ENCODE data around the gene SMC3. TPM values are rescaled to one million over a fixed set of nuclear protein-coding genes. Genes with fewer than 3 reads are reported as not detected.

Gene SMC3
- polyA plus RNA-seq, 1 donor, result 38.4 TPM

DNA sequence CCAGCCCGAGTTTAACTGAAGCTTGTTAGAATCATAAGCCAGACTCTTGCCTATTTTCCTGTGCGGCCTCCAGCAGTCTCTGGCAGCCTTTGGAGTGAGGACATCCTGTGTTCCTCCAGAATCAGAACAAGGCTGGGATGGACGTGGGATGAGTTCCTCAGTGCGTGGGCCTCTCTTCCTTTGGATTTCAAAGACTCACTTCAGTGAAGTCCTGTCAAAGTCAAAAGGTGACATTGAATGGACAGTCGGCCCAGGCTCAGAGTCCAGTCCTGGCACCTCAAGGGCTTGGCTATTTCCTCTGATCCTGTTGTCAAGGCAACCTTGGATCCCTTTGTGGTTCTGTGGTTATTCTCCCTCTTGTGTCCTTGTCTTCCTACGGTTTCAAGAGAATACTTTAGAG is 21.4 kb upstream of the SMC3 start:
- no peak for DNase-seq

DNA sequence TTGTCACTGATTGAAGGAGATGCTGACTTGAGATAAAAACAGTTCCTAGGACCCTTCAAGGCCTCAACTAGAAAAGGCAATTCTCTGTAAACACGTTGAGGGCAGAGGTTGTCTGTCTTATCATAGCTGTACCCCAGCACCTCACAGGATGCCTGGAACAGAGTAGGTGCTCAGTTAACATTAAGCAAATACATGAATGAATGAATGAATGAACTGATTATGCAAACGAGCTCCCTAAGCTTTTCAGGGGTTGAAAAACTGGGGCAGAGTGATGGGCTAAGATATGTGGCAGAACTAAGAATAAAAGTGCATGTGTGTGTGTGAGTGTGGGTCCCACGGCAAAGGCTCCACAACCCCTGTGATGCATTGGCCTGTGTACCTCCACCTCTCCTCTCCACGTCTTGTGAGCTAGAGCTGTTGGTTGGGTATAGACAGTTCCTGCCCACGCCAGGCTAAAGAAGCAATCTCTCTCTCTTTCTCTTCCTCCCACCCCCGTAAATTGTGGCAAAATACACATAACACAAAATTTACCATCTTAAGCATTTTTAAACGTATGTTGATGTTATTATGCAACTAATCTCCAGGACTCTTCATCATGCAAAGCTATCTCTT is 20.9 kb upstream of the SMC3 start:
- DNase-seq, result no peak

DNA sequence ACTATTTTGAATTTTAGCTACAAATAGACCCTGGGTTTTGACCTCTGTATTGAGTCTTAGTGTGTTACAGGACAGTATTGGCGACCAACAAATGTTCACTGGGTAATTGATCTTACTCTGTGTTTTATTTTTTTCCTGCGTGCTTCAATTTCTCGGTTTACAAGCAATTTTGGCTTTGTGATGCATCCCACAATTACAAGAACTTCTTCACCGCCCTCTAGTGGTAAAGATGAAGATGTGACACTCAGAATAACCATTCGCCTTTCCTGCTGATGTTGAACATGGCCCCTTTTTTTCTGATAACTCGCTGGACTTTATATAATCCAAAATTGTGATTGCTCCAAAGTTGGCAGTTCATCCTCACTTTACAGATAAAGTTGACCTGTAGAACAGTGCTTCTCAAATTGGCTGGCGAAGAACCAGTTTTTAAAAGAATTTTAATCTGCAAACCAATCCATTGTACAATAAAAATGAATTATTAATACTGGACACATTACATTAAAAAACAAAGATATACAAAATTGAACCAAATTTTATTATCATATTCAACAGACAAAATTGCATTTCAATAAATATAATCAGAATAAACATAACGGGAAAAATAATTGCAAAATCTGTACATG is 20.2 kb upstream of the SMC3 start:
- DNase-seq, result no peak

DNA sequence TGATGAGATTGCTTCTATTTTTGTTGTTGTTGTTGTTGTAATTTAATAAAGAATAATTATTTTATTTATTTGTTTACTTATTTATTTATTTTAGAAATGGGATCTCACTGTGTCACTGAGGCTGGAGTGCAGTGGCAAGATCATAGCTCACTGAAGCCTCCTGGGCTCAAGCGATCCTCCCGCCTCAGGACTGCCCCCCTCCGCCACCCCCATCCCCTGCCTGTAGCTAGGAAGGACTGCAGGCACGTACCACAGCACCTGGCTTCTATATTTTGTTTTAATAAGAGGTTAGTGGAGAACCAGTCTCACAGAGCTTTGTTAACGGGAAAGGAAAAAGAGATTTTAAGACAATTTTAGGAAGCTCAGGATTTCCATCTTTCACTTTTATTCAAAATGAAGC is 19.5 kb upstream of the SMC3 start:
- no peak for DNase-seq

DNA sequence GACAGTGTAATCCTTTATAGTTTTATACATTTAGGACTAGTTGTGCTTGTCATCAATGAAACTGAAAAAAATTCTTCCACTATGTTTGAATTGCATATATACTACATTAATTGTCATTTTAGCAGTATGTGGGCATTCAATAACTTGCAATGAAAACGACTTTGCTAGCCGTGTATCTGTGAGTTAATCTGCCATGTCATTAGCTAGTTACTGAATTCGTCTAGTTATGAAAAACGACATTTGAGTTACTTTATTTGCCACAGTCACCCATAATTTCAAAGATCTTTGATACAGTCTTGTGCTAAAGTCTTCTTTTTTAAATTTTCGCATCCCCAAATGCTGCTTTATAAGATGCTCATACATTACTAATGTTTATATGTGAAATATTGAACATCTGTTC is 18.3 kb upstream of the SMC3 start:
- no peak for DNase-seq

DNA sequence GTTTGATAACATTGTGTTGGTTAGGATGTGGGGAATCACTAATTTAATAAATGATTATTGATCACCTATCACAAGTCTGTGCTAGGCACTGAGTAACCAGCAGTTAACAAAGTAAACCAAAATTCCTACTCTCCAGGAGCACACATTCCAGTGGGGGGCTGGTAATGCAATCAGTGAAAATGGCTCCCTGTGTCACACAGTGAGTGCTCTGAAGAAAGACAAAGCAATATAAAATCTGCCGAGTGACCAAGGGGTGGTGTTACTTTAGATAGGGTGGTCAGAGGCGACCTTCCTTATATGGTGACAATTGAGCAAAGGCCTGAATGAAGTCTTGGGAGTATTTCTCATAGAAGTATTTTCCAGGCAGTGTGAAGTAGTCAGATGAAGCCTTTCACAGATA is 13.6 kb upstream of the SMC3 start:
- no peak for DNase-seq

DNA sequence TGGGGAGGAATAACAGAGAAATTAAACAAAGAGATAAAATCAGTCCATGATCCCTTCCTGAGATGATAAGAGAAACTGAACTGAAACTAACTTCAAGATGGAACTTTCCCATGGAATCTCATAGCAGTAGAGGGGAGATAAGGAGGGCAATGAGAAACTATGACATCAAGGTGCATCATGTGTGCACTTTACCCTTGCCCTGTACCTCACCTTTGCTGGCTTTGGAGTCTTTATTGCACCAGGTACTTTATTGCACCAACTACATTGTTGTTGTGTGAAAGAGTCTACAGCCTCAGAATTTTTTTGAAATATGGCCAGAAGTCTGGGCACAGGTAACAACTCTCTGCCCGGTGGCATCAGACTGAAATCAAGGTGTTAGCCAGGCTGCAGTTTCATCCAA is 11.2 kb upstream of the SMC3 start:
- DNase-seq, result no peak

DNA sequence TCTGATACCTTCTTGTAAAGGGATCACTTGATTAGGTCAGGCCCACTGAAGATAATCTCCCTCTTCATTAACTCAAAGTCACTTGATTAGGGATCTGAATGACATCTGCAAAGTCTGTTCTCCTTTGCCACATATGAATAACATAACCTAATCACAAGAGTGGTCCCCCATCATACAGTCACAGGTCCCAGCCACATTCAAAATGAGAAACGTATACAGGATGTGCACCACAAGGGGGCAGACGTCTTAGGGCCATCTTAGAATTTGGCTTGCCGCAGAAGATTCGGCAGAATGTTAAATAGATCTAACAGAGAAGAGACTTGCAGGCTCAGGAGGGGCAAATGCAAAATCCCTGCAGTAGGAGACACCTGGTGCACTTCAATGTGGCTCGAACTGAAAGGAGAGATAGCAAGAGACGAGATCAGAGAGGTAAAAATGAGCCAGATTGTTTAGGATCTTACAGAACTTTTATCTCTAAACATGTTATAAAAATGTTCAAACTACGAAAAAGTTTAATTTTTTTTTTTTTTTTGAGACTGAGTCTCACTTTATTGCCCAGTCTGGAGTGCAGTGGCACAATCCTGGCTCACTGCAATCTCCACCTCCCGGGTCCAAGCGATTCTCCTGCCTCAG is 10.4 kb upstream of the SMC3 start:
- DNase-seq, result no peak

DNA sequence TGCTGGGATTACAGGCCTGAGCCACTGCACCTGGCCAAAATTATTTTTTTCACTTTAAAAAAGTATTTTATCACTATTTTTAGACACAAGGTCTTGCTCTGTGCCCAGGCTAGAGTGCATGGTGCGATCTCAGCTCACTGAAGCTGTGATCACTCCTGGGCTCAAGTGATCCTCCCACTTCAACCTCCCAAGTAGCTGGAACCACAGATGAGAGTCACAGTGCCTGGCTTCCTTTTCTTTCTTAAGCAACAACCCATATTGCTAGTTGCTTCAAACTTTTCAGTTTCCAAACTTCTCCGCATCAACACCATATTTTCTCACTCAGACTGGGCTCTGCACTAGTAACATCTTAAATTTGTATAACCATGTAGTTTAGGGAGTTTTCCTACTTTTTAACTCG is 9.5 kb upstream of the SMC3 start:
- DNase-seq, result no peak

DNA sequence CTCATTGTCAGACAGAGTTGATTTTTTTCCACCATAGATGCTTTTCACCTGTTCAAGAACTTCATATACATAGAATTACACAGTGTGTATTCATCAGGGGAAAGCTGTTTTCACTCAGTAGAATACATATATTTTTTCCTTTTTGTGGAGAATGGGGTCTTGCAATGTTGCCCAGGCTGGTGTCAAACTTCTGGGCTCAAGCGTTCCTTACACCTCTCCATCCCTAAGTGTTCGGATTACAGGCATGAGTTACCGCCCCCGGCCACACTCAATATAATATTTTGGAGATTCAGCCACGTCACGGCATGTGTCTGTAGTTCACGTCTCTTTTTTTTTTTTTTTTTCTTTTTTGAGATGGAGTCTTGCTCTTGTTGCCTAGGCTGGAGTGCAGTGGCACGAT is 7.5 kb upstream of the SMC3 start:
- DNase-seq, result no peak

DNA sequence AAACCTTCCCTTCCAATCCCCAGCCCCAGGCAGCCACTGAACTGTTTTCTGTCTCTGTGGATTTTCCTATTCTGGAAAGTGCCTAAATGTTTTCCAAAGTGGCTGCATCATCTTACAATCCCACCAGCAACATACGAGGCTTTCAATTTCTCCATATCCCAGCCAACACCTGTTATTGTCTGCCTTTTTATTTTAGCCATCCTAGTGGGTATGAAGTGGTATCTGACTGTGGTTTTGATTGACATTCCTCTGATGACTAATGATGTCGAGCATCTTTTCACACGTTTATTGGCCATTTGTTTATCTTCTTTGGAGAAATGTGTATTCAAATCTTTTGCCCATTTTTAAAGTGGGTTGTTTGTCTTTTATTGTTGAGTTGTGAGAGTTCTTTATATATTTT is 6.2 kb upstream of the SMC3 start:
- no peak for DNase-seq

DNA sequence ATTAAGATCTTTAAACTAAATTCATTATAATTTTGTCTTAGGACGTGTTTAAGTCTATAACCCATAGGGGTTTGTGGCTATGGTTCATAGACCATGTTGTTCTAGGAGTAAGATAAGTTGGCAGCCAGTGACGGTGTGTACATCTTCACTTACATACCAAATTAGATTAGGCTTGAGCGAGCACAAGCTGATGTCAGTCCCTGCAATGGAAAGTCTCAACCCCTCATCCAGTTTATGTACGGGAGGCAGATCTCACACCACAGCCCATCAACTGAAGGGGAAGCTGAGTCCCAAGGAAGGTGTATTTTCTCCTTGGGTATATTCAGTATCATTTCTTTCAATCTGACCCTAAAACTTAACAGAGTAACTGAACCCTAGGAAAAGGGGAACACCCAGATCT is 5.1 kb upstream of the SMC3 start:
- no peak for DNase-seq

DNA sequence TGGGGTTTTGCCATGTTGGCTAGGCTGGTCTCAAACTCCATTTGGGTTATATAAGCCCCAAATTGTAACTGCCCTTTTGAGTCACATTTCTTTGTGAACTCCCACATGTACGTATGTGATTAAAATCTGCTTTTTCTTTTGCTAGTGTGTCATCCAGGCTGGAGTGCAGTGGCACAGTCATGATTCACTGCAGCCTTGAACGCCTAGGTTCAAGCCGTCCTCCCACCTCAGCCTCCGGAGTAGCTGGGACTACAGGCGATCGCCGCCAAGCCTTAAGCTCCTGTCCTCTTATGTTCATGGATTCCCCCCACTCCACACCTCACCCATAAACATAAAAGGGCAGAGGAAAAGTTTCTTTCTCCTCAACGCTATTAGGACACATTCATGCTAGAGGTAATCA is 4.4 kb upstream of the SMC3 start:
- DNase-seq, result no peak

DNA sequence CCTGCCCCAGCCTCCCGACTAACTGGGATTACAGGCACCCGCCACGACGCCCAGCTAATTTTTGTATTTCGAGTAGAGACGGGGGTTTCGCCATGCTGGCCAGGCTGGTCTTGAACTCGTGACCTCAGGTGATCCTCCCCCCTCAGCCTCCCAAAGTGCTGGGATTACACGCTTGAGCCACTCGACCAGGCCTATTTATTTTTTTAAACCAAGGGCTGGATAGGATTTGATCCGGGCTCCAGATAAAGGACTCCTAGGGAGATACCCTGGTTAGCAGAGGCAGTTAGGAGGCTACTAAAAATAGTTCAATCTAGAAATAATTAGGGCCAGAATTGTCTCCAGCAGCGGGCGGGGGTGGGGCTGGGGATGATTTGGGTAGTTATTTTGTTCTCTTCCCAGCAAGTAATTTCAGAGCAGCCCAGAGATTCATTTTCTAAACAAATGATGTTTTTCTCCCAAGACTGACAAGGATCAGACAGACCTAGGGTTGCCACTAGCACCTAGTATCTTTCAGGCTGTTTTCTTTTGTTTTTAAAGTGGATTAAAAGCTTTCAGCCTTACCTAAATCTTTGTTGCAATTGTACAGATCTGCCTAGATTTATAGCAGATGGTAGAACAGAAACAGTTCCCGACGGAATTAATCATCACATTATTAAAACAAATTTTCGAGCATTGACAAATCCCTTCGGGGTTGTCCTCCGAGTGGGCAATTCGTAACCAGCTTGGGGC is 859 bp upstream of the SMC3 start:
- no peak for DNase-seq

DNA sequence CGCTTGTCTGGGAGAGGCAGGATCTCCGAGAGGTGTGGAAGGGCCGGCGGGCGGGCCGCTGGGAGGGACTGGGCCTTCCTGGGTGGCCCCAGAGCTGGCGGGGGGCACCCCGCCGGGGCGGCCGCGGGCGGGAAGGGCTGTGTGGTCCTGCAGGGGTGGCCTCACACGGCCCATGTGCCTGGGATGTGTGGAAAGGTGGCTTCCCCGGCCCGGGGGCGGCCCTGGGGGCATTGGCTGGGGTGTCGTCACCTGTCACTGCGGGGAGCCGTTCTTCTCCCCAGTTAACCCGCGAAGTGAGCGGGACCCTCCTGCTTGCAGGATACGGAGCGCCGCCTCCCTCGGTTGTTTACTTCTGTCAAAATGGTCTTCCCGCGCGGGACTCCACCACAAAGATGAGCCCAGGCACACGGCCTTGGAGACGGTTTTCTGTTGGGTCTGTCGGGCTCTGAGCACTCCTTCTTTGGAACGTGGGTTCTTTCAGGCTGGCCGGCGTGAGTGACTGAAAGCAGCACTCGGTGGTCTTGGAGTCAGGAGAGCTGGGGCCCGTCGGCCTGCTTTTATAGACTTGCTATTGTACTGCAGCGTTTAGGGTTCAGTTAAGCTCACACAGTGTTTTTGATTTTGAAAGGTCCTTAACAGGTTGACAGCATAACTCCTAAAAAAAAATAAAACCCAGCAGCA is 700 bp downstream of the SMC3 start:
- peak; percentile 34 for DNase-seq

DNA sequence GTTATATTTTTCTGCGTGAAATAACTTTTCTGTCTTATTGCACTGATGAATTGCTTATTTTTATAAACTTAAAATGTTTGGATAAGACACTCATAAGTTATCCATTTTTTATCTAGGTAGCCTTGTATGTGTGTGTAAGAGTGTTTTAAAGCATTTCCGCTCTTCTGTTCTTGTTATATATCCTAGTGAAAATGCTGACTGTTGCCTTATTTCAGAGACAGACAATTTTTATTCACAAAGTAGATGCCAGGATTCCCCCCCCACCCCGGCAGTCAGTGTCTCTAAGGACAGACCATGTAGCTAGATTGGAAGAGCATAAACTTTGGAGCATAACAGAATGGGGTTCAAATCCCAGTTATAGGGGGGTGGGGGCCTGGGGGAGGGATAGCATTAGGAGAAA is 1.6 kb downstream of the SMC3 start:
- no peak for DNase-seq

DNA sequence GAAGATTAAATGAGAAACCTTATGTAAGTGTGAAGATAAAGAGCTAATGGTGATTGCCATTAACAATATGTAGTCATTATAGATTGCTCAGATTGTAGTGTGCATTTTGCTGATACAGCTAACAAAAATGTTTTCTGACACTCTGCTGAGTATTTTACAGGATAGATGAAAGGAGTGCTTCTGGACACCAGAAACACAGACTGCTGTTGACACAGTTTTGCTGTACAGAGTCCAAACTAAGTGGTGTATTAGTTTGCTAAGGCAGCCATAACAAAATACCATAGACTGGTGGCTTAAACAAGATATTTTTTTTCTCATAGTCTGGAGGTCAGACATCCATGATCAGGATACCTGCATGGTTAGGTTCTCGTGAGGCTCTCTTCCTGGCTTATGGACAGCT is 2.2 kb downstream of the SMC3 start:
- DNase-seq, result no peak

DNA sequence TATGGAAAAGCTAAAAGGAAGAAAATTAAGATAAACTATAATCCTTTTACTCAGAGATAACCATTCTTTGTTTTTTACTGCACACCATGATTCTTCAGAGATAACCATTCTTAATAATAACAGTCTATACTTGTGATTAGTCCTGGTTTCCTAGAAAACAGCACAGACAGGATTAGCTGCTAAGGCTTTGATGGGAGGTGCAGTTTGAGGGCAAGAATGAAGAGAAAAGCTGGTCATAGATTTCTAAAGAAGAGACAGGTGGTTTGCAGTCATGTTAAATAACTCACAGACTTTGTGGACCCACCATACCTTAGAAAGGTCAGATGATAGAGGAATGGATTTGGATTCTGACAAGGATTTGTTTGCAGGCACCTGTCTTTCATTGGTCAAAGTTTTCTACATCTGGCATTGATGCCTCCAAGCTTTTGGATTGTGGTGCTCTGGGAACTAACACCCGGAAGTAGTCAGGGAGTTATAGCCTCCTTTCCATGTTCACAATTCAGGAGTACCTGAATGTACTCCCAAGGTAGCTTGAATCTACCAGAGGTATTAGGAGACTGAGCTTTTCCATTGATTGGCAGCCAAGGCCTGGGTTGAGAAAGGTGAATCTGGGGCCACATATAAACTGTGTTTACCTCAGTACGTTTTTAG is 3.7 kb downstream of the SMC3 start:
- DNase-seq, result no peak

DNA sequence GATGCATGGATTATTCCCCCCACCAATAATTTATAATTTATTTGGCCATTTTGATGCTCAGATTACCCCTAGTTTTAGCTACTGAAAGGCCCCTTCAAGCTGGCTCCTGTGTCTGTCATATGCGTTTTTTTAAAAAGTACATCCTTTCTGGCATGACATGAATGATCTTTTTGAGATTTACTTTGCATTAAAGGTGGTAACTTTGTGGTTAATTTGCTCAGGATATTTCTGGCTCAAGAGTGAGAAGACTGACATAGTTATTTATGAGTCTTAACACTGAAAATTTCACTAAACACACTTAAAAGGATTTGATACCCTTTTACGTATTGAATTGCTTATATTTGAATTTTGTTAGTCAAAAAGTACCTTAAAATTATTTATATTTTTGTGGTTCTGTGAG is 5.4 kb downstream of the SMC3 start:
- DNase-seq, result no peak

DNA sequence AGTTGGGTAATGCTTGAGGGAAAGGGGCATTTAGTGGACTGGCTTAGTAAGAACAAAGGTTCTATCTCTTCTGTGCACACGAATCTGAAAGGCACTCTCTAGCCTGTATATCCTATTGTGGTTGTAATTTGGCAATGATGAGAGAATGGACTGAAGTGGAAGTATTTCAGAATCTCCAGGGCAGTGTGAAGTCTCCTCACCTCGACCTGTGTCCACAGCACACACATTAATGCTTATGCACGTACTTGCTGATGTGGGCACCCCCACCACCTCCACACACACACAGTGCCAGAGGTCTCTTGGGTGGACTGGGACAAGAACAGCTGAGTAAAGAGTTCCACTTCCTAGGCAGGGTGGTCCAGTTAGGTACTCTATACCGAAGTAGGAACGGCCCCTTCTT is 6.9 kb downstream of the SMC3 start:
- DNase-seq, result no peak

DNA sequence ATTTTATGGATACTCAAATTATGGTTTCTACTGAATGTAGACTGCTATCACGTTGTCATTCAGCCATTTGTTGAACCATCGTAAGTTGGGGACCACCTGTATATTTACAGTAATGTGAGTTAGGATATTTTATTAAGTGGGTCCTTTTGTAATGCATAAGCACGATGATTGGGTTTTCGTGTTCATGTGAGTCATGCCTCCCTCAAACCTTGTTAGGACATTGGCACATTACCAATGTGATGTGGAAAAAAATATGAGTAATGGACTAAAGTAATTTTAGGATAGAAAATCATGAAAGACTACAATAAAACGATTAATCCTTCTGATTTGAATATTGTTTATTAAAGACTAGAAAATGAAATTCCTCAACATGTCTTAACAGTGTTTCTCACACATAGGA is 8.7 kb downstream of the SMC3 start:
- DNase-seq, result no peak

DNA sequence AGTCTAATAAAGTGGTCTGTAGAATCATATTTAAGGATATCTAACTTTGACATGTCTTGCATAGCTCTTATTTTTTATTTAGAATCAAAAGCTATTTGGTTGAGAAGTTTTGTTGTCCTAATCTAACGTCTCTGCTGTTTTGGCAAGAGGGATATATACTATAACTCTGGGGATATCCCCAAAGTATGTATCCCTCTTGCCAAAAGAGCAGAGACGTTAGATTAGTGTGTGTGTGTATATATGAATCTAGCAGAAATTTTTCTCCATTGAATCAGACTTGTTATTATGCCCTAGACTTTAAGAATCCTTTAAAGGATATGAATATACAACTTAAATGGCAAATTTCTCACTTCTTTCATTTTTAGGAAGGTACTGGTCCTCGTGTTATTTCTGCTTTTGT is 9.6 kb downstream of the SMC3 start:
- no peak for DNase-seq

DNA sequence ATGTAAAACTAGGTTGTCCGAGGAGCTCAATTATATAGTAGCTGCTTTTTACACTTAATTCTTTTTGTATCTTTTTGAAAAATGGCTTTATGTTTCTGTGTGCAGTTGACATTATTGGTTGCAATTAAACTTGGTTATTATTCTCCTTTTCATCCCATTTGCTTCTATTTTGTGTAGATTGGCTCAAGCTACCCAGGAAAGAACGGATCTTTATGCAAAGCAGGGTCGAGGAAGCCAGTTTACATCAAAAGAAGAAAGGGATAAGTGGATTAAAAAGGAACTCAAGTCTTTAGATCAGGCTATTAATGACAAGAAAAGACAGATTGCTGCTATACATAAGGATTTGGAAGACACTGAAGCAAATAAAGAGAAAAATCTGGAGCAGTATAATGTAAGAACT is 16.5 kb downstream of the SMC3 start:
- no peak for DNase-seq

Measured in hindlimb muscle (tissue), 1 donor.